ENCODE results near the gene ARFGAP1. TPM values are rescaled to one million over a fixed set of nuclear protein-coding genes. Genes with fewer than 3 reads are reported as not detected.

Gene ARFGAP1
- polyA plus RNA-seq, 2 of the 4 experiments (the other 2 are of a cell fraction) = 41.0 to 106 TPM

DNA sequence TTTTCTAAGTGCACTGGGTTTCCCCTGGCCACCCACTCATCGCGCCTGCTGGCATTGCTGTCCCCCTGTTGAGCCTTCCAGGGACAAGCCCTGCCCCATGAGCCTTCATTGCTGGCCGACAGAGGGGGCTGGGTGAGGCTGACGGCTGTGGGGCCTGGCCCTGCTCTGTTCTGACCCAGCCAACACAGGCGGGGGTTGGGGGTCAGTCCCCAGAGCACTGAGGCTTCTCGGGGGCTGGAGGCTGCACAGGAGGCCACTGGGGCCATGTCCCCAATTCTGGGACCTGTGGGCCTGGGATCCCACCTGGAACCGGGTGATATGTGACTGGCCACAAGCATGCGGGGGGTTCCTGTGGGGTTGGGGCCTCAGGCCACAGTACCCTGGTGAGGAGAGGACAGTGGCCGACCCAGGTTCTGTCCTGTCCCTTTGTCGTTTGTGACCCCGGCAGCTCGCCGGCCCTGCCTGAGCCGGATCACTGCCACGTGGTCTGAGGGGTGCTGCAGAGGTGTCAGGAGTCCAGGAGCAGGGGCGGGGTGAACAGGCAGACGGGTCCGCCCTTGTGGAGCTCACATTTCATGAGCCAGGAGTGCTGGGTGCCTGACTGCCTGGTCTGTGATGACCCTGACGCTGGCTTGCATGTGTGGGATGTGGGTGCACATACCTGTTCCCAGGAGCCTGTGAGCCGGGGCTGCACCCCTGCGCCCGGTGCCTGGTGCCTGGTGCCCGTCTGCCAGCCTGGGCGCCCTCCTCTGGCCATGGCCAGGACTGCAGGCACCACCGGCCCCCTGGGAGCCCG, 18.3 kb downstream of the ARFGAP1 start:
- WGBS (ENCODE audit: missing lambda C conversion rate) = 65% methylated on average over 15 of the region's 26 CpGs
- Histone ChIP-seq H3K4me2 (no peak overlapping the region), H3K4me1 (peaks cover 23% of the 10 kb centered on the region; the same call in 2 of the 3 replicates), H3K27ac (peak overlapping the region in 1 of 2 experiments; percentile 29; a peak in 2 of 6 replicates), H3K9me3 (no peaks in the 10 kb centered on the region), H3K4me3 (no peak overlapping the region)
- FAIRE-seq = no peak
- CTCF ChIA-PET = interaction anchor here (0.6 to 30.4 kb wide), 27 partner anchors 9 to 683 kb away, joined by 3 to 401 read pairs (median 5); partner anchors contain the start of genes BIRC7 and NKAIN4
- peak; percentile 57 for TF ChIP-seq SMC3 (IDR thresholded peaks at IDR 0.05)
- TF ChIP-seq TP53 (CRISPR knock-in tag; IDR thresholded peaks at IDR 0.05) = no peak
- TF ChIP-seq, protein P1, sequence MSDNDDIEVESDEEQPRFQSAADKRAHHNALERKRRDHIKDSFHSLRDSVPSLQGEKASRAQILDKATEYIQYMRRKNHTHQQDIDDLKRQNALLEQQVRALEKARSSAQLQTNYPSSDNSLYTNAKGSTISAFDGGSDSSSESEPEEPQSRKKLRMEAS (IDR thresholded peaks at IDR 0.05) = peak; percentile 44; the same call in 1 of the 2 replicates
- TF ChIP-seq JUN (IDR thresholded peaks at IDR 0.05) = 0 out of 5 replicates have a peak, but pooled peaks of 1 of the 2 experiments have one; percentile 22
- TF ChIP-seq, protein P2, sequence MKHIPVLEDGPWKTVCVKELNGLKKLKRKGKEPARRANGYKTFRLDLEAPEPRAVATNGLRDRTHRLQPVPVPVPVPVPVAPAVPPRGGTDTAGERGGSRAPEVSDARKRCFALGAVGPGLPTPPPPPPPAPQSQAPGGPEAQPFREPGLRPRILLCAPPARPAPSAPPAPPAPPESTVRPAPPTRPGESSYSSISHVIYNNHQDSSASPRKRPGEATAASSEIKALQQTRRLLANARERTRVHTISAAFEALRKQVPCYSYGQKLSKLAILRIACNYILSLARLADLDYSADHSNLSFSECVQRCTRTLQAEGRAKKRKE (CRISPR knock-in tag; IDR thresholded peaks at IDR 0.05; ENCODE audit: low read depth) = no peak
- no peak for TF ChIP-seq FOXS1 (CRISPR knock-in tag; IDR thresholded peaks at IDR 0.05)
- peak; percentile 42 to 45; a peak in 3 of 5 replicates for TF ChIP-seq RAD21 (conservative IDR thresholded peaks at IDR 0.05 in 1 of 2, IDR thresholded peaks at IDR 0.05 in 1 of 2)
- TF ChIP-seq, protein P3, sequence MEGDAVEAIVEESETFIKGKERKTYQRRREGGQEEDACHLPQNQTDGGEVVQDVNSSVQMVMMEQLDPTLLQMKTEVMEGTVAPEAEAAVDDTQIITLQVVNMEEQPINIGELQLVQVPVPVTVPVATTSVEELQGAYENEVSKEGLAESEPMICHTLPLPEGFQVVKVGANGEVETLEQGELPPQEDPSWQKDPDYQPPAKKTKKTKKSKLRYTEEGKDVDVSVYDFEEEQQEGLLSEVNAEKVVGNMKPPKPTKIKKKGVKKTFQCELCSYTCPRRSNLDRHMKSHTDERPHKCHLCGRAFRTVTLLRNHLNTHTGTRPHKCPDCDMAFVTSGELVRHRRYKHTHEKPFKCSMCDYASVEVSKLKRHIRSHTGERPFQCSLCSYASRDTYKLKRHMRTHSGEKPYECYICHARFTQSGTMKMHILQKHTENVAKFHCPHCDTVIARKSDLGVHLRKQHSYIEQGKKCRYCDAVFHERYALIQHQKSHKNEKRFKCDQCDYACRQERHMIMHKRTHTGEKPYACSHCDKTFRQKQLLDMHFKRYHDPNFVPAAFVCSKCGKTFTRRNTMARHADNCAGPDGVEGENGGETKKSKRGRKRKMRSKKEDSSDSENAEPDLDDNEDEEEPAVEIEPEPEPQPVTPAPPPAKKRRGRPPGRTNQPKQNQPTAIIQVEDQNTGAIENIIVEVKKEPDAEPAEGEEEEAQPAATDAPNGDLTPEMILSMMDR (IDR thresholded peaks at IDR 0.05) = peak; percentile 52
- peak; percentile 51 to 75 for DNase-seq (ENCODE audit: low read depth in 1 of 2, low spot score in 1 of 2)
- POLR2A ChIA-PET = no interaction called here
- peak; percentile 35 to 75 for ATAC-seq

DNA sequence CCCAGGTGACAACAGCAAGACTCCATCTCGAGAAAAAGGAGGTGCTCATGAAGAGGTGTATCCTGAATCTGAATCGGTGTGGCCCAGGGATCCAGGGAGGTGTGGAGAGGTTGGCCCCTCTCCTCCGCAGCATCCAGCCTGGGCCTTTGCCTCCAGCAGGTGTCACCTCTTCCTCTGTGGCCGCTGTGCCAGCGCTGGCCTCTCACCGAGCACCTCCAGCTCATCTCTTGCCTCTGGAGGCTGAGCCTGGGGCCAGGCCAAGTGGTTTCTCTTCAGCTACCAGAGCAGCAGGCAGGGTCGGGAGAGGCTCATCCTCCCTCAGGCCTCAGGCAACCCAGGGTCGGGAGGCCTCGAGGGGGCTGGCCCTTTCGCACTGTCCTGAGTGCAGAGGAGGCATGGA, 19.2 kb downstream of the ARFGAP1 start:
- ATAC-seq (peak in 1 of 2 experiments; percentile 1; a peak in 3 of 6 replicates), FAIRE-seq (no peak), DNase-seq (ENCODE audit: low read depth in 1 of 2, low spot score in 1 of 2) (no peak)
- no peak for TF ChIP-seq NR3C1 (IDR thresholded peaks at IDR 0.05)
- no peak for TF ChIP-seq RNF2 (IDR thresholded peaks at IDR 0.05; ENCODE audit: borderline replicate concordance, low read depth)
- WGBS (ENCODE audit: missing lambda C conversion rate) = 75% methylated on average over 7 of the region's 10 CpGs
- CTCF ChIA-PET = interaction anchor here (0.9 to 30.4 kb wide), 20 partner anchors 8 to 682 kb away, joined by 3 to 401 read pairs (median 5); no protein-coding TSS in a partner anchor
- Histone ChIP-seq H3K9me3 (no peaks in the 10 kb centered on the region), H3K4me2 (no peak overlapping the region), H3K27ac (peak overlapping the region in 1 of 2 experiments; percentile 29; a peak in 1 of 6 replicates), H3K4me3 (no peak overlapping the region), H3K4me1 (peaks cover 23% of the 10 kb centered on the region; the same call in 2 of the 3 replicates)
- POLR2A ChIA-PET = no interaction called here

DNA sequence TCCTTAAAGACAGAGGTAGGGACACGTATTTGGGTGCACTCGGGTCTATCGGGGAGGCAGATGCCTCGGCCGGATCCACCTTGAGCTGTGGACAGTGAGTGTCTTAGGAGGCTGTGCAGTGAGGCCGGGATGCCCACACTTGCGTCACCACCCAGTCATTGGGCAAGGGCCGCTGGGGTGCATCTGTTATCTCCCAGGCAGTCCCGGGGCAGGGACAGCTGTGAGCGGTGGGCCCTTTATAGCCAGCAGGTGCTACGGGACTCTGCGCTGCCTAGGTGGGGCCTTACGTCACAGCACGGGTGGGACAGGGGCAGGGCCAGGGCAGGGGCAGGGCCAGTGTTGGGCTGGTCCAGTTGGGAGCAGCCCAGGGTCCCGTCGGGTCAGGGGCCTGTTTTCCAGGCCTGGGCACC, 19.7 kb downstream of the ARFGAP1 start:
- DNase-seq (ENCODE audit: low read depth in 1 of 2, low spot score in 1 of 2) = no peak
- Histone ChIP-seq H3K4me1 (peaks cover 23% of the 10 kb centered on the region; the same call in 2 of the 3 replicates), H3K4me3 (no peak overlapping the region), H3K27ac (peak overlapping the region in 1 of 2 experiments; percentile 77; a peak in 2 of 6 replicates), H3K9me3 (no peaks in the 10 kb centered on the region), H3K4me2 (no peak overlapping the region)
- ChIA-PET CTCF (interaction anchor here (0.9 to 30.4 kb wide), 10 partner anchors 11 to 111 kb away, joined by 3 to 401 read pairs (median 10); no protein-coding TSS in a partner anchor), POLR2A (no interaction called here)
- ATAC-seq = no peak
- WGBS (ENCODE audit: missing lambda C conversion rate) = 86% methylated on average over 10 of the region's 16 CpGs
- FAIRE-seq = no peak
- no peak for TF ChIP-seq RFX5 (IDR thresholded peaks at IDR 0.05)
- TF ChIP-seq NPAS2 (CRISPR knock-in tag; IDR thresholded peaks at IDR 0.05; ENCODE audit: borderline replicate concordance) = no peak
- TF ChIP-seq RCOR1 (IDR thresholded peaks at IDR 0.05; ENCODE audit: low read depth, low read length) = no peak
- no peak for TF ChIP-seq RARB (CRISPR knock-in tag; IDR thresholded peaks at IDR 0.05)
- TF ChIP-seq HEYL (CRISPR knock-in tag; IDR thresholded peaks at IDR 0.05) = no peak
- no peak for TF ChIP-seq HOXA7 (CRISPR knock-in tag; IDR thresholded peaks at IDR 0.05)
- TF ChIP-seq, protein P4, sequence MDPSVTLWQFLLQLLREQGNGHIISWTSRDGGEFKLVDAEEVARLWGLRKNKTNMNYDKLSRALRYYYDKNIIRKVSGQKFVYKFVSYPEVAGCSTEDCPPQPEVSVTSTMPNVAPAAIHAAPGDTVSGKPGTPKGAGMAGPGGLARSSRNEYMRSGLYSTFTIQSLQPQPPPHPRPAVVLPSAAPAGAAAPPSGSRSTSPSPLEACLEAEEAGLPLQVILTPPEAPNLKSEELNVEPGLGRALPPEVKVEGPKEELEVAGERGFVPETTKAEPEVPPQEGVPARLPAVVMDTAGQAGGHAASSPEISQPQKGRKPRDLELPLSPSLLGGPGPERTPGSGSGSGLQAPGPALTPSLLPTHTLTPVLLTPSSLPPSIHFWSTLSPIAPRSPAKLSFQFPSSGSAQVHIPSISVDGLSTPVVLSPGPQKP (IDR thresholded peaks at IDR 0.05; ENCODE audit: low read depth, low read length) = no peak
- TF ChIP-seq, protein P5, sequence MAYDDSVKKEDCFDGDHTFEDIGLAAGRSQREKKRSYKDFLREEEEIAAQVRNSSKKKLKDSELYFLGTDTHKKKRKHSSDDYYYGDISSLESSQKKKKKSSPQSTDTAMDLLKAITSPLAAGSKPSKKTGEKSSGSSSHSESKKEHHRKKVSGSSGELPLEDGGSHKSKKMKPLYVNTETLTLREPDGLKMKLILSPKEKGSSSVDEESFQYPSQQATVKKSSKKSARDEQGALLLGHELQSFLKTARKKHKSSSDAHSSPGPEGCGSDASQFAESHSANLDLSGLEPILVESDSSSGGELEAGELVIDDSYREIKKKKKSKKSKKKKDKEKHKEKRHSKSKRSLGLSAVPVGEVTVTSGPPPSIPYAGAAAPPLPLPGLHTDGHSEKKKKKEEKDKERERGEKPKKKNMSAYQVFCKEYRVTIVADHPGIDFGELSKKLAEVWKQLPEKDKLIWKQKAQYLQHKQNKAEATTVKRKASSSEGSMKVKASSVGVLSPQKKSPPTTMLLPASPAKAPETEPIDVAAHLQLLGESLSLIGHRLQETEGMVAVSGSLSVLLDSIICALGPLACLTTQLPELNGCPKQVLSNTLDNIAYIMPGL (CRISPR knock-in tag; IDR thresholded peaks at IDR 0.05; ENCODE audit: borderline replicate concordance) = no peak
- TF ChIP-seq MAFK (IDR thresholded peaks at IDR 0.05; ENCODE audit: partially characterized antibody) = no peak
- no peak for TF ChIP-seq CBX2 (IDR thresholded peaks at IDR 0.05; ENCODE audit: borderline replicate concordance, low read depth)
- TF ChIP-seq, protein P6, sequence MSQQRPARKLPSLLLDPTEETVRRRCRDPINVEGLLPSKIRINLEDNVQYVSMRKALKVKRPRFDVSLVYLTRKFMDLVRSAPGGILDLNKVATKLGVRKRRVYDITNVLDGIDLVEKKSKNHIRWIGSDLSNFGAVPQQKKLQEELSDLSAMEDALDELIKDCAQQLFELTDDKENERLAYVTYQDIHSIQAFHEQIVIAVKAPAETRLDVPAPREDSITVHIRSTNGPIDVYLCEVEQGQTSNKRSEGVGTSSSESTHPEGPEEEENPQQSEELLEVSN (IDR thresholded peaks at IDR 0.05; ENCODE audit: borderline replicate concordance, low read depth) = no peak
- TF ChIP-seq BHLHE40 (IDR thresholded peaks at IDR 0.05; ENCODE audit: low read depth, low read length) = no peak
- TF ChIP-seq, protein P7, sequence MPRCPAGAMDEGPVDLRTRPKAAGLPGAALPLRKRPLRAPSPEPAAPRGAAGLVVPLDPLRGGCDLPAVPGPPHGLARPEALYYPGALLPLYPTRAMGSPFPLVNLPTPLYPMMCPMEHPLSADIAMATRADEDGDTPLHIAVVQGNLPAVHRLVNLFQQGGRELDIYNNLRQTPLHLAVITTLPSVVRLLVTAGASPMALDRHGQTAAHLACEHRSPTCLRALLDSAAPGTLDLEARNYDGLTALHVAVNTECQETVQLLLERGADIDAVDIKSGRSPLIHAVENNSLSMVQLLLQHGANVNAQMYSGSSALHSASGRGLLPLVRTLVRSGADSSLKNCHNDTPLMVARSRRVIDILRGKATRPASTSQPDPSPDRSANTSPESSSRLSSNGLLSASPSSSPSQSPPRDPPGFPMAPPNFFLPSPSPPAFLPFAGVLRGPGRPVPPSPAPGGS (IDR thresholded peaks at IDR 0.05) = no peak
- no peak for TF ChIP-seq POLR2A (IDR thresholded peaks at IDR 0.05; ENCODE audit: low read length)
